Mucosa of rectum (tissue), 2 donors: ENCODE results near the gene ERCC6.

Experiments
- H3K27ac ChIP-seq, 2 donors: one replicate each; pipeline ENCODE4 v1.7.0; 2013; ENCODE audit warnings: inconsistent platforms in 2 of 2, low read depth in 2 of 2, low read length in 2 of 2
- H3K27me3 ChIP-seq, 2 donors: one replicate each; pipeline ENCODE4 v1.7.0; 2013; ENCODE audit warnings: low read length in 2 of 2; ENCODE audit not compliant: control insufficient read depth in 2 of 2, insufficient read depth in 2 of 2
- H3K36me3 ChIP-seq, 2 donors: one replicate each; pipeline ENCODE4 v1.7.0; 2013; ENCODE audit warnings: low read length in 2 of 2; ENCODE audit not compliant: control insufficient read depth in 2 of 2, insufficient read depth in 2 of 2
- H3K4me1 ChIP-seq, 2 donors: one replicate each; pipeline ENCODE4 v1.7.0; 2013; ENCODE audit warnings: low read length in 2 of 2, mild to moderate bottlenecking in 1 of 2; ENCODE audit not compliant: control insufficient read depth in 2 of 2, insufficient read depth in 2 of 2
- H3K4me3 ChIP-seq, 2 donors: one replicate each; pipeline ENCODE4 v1.7.0; 2013; ENCODE audit warnings: low read length in 2 of 2
- H3K9ac ChIP-seq, 2 donors: one replicate each; pipeline ENCODE4 v1.7.0; 2013; ENCODE audit warnings: low read length in 2 of 2, low read depth in 1 of 2, mild to moderate bottlenecking in 1 of 2
- H3K9me3 ChIP-seq, 2 donors: one replicate each; pipeline ENCODE4 v1.7.0; 2013; ENCODE audit warnings: low read length in 2 of 2; ENCODE audit not compliant: control insufficient read depth in 2 of 2
- donor health status: healthy.
- donor health status: Normal muscosa, but diverticular disease.

The ERCC6 gene

DNA sequence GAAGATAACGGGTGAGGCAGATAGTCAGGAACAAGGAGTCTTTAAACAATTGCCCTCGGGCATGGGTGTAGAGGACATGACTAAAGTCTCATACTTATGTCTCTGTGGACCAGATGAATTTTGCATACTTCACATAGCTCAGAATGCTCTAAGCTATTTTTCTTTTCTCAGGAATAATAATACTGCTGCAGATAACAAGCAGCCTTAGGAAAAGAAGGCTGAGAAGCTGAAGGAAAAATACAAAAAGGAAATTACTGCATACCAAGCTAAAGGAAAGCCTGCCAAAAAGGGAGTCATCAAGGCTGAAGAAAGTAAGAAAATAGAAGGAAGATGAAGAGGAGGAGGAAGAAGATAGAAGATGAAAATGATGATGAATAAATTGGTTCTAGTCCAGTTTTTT, 13.4 kb upstream of the ERCC6 start:
- no peak overlapping the region for H3K27ac ChIP-seq
- no peaks in the 10 kb centered on the region for H3K36me3 ChIP-seq
- H3K9me3 ChIP-seq, result no peaks in the 10 kb centered on the region
- no peaks in the 10 kb centered on the region for H3K4me1 ChIP-seq
- no peaks in the 10 kb centered on the region for H3K27me3 ChIP-seq
- H3K9ac ChIP-seq, result no peak overlapping the region
- no peak overlapping the region for H3K4me3 ChIP-seq

DNA sequence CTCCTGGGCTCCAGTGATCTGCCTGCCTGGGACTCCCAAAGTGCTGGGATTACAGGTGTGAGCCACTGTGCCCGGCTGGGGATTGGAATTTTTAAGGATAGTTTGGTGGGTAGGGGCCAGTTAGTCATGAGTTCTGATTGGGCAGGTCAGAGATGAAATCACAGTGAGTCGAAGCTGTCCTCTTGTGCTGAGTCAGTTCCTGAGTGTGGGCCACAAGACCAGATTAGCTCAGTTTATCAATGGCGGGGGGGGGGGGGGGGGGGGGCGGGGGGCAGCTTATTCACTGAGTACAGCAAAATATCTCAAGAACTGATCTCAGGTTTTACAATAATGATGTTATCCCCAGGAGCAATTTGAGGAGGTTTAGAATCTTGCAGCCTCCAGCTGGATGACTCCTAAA, 11.6 kb upstream of the ERCC6 start:
- Histone ChIP-seq H3K9ac (no peak overlapping the region), H3K27ac (no peak overlapping the region), H3K27me3 (no peaks in the 10 kb centered on the region), H3K9me3 (no peaks in the 10 kb centered on the region), H3K36me3 (no peaks in the 10 kb centered on the region), H3K4me1 (no peaks in the 10 kb centered on the region), H3K4me3 (no peak overlapping the region)

DNA sequence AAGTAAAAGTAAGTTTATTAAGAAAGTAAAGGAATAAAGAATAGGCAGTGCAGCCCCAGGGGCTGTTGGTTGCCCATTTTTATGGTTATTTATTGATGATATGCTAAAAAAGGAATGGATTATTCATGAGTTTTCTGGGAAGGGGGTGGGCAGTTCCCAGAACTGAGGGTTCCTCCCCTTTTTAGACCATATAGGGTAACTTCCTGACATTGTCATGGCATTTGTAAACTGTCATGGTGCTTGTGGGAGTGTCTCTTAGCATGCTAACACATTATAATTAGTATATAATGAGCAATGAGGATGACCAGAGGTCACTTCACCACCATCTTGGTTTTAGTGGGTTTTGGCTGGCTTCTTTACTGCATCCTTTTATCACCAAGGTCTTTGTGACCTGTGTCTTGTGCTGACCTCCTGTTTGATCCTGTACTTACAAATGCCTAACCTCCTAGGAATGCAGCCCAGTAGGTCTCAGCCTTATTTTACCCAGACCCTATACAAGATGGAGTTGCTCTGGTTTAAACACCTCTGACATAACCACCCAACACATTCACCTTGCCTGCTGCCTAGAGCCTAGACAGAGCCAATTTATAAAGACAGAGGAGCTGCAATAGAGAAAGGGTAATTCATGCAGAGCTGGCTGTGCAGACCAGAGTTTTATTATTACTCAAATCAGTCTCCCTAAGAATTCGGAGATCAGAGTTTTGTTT, 10.9 kb upstream of the ERCC6 start:
- Histone ChIP-seq H3K36me3 (no peaks in the 10 kb centered on the region), H3K27me3 (no peaks in the 10 kb centered on the region), H3K4me1 (no peaks in the 10 kb centered on the region), H3K9ac (no peak overlapping the region), H3K9me3 (no peaks in the 10 kb centered on the region), H3K27ac (no peak overlapping the region), H3K4me3 (no peak overlapping the region)

DNA sequence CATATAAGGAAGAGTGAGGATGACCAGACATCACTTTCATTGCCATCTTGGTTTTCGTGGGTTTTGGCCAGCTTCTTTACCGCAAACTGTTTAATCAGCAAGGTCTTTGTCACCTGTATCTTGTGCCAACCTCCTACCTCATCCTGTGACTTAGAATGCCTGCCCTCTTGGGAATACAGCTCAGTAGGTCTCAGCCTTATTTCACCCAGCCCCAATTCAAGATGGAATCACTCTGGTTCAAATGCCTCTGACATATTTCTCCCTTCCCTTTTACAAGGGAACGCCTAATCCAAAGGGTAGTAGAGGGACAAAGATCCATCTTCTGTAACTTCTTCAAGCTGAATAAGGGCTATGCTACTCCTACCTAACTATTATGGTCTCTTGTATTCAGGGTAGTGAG, 4.7 kb upstream of the ERCC6 start:
- Histone ChIP-seq H3K36me3 (no peaks in the 10 kb centered on the region), H3K27me3 (no peaks in the 10 kb centered on the region), H3K4me1 (peaks cover 6 to 10% of the 10 kb centered on the region in 2 donors), H3K4me3 (no peak overlapping the region), H3K9ac (no peak overlapping the region), H3K9me3 (no peaks in the 10 kb centered on the region), H3K27ac (no peak overlapping the region)

DNA sequence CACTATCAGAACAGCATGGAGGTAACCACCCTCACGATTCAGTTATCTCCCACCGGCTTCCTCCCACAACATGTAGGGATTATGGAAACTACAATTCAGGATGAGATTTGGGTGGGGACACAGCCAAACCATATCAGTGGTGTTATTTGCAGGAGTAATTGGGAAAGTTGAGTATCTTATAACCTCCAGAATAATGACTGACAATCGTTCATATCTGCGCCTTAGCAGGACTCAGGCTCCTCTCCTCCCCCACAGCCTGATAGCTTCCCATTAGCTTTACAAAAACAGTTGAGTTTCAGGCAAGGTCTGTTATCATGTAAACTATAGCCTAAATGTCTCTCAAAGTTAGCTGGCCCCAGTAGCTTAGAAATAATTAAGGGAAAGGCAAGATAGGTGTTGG, 3.4 kb upstream of the ERCC6 start:
- no peaks in the 10 kb centered on the region for H3K36me3 ChIP-seq
- no peaks in the 10 kb centered on the region for H3K27me3 ChIP-seq
- H3K4me1 ChIP-seq, result peaks cover 12 to 20% of the 10 kb centered on the region in 2 donors
- H3K27ac ChIP-seq, result no peak overlapping the region
- H3K9ac ChIP-seq, result no peak overlapping the region
- no peaks in the 10 kb centered on the region for H3K9me3 ChIP-seq
- H3K4me3 ChIP-seq, result no peak overlapping the region

DNA sequence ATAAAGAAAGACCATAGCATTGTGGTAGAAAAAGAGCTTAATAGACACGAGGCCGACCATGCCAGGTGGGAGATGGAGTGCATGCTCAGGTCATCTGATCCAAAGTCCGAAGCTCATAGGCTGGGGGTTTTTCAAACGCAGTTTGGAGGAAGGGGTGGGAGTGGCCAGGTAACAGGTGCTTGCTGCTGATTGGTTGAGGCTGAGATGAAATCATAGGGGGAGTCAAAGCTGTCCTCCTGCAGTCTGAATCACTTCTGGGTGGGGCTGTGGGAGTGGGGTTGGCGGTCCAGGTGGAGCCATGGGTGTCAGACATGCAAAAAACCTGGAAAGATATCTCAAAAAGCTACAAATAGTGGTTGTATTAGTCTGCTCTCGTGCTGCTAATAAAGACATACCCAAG, 2.8 kb upstream of the ERCC6 start:
- Histone ChIP-seq H3K4me3 (no peak overlapping the region), H3K9ac (no peak overlapping the region), H3K27me3 (no peaks in the 10 kb centered on the region), H3K9me3 (no peaks in the 10 kb centered on the region), H3K27ac (no peak overlapping the region), H3K36me3 (no peaks in the 10 kb centered on the region), H3K4me1 (peaks cover 12 to 20% of the 10 kb centered on the region in 2 donors)

DNA sequence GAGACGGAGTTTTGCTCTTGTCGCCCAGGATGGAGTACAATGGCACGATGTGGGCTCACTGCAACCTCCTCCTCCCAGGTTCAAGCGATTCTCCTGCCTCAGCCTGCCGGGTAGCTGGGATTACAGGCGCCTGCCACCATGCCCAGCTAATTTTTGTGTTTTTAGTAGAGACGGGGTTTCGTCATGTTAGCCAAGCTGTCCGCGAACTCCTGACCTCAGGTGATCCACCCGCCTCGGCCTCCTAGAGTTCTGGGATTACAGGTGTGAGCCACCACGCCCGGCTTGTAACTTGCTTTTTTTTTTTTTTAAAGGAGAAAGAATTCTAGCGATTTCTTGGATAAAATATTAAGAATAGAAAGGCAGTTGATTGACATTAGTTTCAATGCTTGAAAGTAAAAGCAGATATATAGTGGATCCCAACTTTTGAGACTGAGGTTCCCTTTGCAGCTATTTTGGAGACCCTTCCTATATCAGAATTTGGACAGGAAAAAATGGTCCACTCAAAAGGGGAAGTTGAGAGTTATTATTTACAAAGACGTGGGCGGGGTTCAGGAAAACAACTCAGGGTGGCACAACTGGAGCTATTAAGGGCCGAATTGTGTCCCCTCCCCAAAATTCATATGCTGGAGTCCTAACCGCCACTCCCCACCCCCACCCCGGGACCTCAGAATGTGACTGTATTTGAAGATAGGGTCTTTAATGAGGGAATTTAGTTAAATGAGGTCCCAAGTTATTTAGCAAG, 1.3 kb upstream of the ERCC6 start:
- Histone ChIP-seq H3K9me3 (no peaks in the 10 kb centered on the region), H3K36me3 (no peaks in the 10 kb centered on the region), H3K4me1 (peaks cover 12 to 20% of the 10 kb centered on the region in 2 donors), H3K4me3 (peak overlapping the region; percentile 86 to 87), H3K9ac (no peak overlapping the region), H3K27me3 (no peaks in the 10 kb centered on the region), H3K27ac (no peak overlapping the region)

DNA sequence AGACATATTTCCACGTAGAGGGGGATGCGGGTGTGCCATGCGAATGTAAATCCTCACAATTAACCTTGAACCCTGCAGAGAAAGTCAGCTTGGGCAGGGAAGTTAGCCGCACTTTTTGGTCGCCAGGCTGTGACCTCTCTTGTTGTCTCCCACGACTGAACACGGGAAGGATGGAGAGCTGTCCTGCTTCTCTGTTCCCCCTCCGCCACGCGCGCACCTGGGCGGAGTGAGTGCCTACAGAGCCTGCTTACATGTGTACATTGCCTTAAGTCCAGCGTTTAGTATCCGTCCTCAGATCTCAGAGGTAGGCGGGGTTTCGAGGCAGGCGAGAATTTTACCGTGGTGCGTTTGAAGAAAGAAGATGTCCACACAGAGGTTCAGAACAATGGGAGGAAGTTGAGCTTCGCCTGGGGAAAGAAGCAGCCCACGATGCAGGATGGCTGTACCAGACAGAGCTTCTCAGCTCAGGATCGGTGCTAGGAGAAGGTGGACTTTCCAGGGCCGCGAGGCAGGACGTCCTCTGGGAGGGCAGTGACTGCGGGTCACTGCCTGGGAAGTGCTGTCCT, 482 bp upstream of the ERCC6 start:
- Histone ChIP-seq H3K4me3 (peak overlapping the region; percentile 86 to 87), H3K9me3 (no peaks in the 10 kb centered on the region), H3K4me1 (peaks cover 12 to 20% of the 10 kb centered on the region in 2 donors), H3K9ac (peak overlapping the region; percentile 69 to 79), H3K27me3 (no peaks in the 10 kb centered on the region), H3K27ac (peak overlapping the region; percentile 88 to 90), H3K36me3 (no peaks in the 10 kb centered on the region)

DNA sequence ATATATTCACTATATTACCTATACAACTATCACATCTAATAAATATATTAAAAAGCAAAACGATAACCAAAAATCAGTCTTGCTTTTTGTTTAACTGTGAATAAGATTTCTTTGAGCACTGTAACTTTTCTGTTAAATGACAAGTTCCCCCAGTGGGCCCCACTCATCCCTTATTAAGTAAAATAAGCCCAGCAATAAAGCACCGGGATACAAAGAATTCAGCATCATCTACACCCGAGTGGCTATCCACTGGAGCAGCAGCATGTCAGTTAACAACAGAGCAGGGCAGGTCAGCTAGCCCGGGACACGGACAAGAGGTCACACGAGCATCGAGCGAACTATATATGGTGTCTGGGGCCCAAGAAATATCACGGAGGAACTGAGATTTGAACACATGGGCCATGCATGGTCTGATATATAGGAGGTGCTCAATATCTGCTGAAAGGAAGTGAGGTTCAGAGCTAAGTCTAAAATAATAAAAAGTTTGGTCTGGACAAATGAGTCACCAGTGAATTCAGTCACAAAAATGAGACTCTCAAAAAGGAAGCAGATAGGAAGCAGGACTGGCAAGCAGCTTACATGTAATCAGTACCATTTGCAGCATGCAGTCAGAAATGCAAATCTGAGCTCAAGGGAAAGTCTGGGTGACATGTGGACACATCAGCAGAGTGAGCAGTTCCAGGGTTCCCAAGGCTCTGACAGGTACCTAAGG, 4.1 kb downstream of the ERCC6 start:
- no peak overlapping the region for H3K27ac ChIP-seq

DNA sequence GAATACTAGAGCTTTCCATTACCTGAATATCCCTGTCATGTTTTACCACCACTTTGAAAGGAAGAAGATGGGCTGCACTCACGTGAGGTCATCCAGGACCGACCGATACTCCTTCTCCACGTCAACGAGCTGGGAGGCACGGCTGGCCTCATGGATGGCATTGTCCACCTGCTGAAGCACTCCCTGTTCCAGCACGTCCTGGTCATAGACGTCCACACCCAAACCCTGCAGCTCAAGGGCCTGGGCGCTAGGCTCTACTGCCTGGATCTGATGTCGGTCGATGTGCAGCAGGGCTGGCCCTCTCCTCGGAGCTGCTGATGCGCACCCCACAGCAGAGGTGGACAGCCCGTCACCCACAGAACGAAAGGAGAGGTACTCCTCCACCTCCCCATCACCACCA, 6.5 kb downstream of the ERCC6 start:
- Histone ChIP-seq H3K27me3 (no peaks in the 10 kb centered on the region), H3K9ac (no peak overlapping the region), H3K4me3 (no peak overlapping the region), H3K4me1 (peaks cover 0 to under 1% of the 10 kb centered on the region in 2 donors), H3K27ac (no peak overlapping the region), H3K9me3 (no peaks in the 10 kb centered on the region), H3K36me3 (peaks cover 33 to 40% of the 10 kb centered on the region in 2 donors)

More for the DNA sequence above, 4.1 kb downstream of the ERCC6 start:
- H3K9ac ChIP-seq, result no peak overlapping the region
- H3K27me3 ChIP-seq, result no peaks in the 10 kb centered on the region
- H3K36me3 ChIP-seq, result peaks cover 18 to 22% of the 10 kb centered on the region in 2 donors
- peaks cover 9 to 17% of the 10 kb centered on the region in 2 donors for H3K4me1 ChIP-seq
- H3K4me3 ChIP-seq, result no peak overlapping the region
- H3K9me3 ChIP-seq, result no peaks in the 10 kb centered on the region
